NCI-H2171 treated with DMSO at 0.1 percent for 48 hours (cell line): ENCODE measurements around the gene SLC2A3.
"Not testable (repeated sequence)": the region's sequence is repeated elsewhere in the genome, so short reads cannot be mapped to it uniquely, and the experiment has no call there.

ENCODE experiments used
- DNase-seq: peaks from one replicate; lab custom pipeline; 2025; lab: John Stamatoyannopoulos, UW

SLC2A3 gene

GRCh38 chr12:7950230-7950943 lies 14.4 kb upstream of the SLC2A3 start:
- not testable (repeated sequence) for DNase-seq

GRCh38 chr12:7948589-7949260 lies 12.7 kb upstream of the SLC2A3 start:
- DNase-seq: no peak

- DNase-seq: no peak
Measured at GRCh38 chr12:7947011-7947410, 11.0 kb upstream of the SLC2A3 start.

- not testable (repeated sequence) for DNase-seq
Measured at GRCh38 chr12:7944760-7945159, 8.8 kb upstream of the SLC2A3 start.

- no peak for DNase-seq
Measured at GRCh38 chr12:7940906-7941305, 4.9 kb upstream of the SLC2A3 start.

DNA sequence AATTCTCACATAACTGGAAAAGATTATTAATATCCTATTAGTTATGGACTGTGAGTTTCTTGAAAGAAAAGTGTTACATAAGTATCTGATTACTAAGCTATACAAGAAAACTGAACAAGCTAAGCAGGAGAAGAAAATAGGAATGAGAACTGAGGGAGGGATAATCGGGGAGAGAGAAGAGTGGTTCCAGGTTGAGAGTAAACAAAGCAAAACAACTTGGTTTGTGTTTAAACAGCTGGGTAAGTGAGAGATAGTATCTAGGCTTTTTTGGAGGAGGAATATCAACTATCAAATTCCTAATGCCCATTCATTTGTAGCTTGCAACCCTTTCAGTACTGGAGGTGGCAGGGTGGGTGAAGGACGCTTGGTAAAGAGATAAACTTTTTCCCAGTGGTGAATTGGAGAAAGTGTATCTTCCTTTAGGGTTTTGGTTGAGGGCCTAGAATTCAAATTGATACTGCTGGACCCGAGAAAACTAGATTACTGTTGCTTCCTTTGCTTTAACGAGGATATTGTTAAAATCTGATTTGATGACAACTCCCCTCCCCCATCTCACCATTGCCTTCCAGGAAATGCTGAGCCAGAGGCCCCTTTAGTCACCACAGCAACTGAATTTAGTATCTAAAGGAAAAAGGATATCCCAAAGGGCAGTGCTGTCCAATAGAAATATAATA lies 2.0 kb upstream of the SLC2A3 start:
- DNase-seq: peak; percentile 93

DNA sequence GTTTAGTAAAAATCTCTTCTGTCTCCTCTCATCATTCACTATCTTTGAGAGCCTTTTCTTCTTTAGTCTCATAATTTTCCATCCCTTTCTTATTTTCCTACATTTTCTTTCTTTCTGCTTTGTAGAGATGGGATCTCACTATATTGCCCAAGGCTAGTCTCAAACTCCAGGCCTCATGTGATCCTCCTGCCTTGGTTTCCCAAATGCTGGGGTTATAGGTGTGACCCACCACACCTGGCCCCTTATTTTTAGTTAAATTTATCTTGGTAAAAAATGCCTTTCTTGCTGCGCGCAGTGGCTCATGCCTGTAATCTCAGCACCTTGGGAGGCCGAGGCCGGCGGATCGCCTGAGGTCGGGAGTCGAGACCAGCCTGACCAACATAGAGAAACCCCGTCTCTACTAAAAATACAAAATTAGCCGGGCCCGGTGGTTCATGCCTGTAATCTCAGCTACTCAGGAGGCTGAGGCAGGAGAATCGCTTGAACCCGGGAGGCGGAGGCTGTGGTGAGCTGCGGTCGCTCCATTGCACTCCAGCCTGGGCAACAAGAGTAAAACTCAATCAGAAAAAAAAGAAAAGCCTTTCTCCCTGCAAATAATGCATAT lies 996 bp downstream of the SLC2A3 start:
- DNase-seq: no peak

DNA sequence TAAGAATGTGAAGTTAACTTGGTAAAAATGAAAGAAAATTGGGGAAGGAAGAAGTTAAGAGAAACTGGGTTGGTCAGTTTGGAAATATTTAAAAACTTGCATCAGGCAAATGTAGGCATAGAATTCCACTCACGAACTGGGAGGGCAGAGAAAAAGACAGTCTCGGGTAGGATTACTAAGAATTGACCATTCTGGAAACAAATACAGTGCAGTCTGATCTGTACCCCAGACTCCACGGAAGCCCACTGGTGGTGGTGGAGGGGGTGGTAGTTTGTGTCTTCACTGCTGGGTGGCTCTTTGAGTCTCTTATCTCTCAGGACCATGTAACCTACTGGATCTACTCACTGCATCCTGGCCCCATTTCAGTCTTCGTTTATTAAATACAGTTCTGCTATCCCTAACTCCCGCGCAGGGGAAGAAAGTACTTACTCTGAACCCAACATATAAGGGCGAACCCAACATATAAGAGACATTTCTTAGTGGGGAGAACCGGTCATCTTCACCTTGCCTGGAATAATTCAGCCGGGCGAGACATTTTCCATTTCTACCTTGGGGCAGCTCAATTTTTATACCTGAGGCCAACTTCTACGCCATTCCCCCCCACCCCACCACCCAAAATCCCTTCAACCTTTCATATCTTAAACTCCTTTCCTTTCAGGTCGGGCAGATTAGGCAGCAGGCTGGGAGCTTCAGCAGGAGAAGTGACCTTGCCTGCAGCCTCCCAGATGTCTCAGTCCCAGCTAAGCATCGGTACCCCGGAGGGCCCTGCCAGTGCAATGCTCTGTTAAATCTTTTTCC lies 1.7 kb downstream of the SLC2A3 start:
- DNase-seq: no peak

- peak; percentile 99 for DNase-seq
Measured at GRCh38 chr12:7933255-7933726, 2.7 kb downstream of the SLC2A3 start.

DNA sequence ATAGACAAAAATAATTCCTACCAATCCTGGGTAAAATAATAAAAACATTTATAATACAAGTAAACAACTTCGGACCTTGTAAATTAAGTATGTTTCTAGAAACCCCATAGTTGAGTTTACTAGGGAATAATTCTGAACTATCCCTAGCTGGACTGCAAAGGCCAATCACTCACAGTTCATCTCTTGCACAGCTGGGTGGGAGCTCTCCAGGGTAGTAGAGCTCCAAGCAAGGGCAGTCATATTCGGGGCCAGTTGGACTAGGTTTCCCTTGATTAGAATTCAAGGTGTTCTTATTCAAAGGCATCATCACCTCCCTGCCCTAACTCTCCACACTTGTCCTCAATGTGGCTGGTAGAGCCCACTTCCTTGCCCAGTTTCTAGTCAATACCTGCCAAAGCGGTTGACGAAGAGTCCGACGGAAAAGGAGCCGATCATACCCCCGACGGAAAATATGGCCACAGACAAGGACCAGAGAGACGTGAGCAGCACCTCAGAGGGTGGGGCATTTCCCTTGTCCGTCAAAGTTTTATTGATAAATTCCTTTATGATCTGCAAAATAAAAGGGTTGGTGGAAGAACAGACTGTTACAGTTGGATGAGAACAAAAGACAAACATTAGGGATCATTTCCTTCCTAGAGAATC lies 3.3 kb downstream of the SLC2A3 start:
- not testable (repeated sequence) for DNase-seq

DNA sequence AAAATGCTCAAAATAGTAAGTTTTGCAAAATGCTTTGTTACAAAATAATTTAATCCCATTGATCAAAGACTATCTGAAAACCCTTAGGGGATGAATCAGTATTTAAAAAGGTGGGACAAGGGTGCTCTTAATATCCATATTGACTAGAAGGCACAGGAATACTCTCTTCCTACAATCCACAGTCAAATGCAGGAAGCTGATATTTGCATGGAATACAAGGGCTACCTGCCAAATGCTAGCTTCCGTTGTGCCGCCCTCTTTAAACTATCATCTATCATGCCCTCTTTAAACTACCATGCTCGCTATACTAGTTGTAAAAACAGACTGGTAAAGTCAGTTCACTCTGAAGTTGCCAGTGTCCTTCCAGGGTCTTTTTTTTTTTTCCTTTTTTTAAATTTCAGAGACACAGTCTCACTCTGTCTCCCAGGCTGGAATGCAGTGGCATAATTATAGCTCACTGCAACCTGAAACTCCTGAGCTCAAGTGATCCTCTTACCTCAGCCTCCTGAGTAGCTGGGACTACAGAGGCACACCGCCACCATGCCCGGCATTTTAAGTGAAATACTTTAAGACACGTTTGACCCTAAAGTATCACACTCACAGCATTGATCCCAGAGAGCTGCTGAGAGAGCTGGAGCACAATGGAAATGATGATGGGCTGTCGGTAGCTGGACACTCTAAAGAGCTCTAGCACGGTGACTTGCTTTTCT lies 6.7 kb downstream of the SLC2A3 start:
- peak; percentile 77 for DNase-seq

DNA sequence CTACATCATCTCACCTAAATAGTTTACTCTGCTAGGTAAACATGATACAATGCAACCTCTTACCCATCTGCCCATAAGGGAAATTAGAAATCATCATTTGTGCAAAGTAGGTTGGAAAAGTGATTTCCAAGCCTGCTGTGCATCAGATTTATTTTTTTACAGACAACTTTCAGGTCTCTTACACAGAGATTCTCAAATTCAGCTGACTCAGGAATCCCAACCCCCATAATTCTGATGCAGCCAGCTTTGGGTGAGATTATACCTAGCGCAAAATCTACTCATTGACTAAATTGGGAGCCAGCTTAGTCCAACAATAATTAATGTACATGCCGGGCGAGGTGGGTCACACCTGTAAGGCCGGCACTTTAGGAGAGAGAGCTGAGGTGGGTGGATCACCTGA lies 8.5 kb downstream of the SLC2A3 start:
- no peak for DNase-seq

DNA sequence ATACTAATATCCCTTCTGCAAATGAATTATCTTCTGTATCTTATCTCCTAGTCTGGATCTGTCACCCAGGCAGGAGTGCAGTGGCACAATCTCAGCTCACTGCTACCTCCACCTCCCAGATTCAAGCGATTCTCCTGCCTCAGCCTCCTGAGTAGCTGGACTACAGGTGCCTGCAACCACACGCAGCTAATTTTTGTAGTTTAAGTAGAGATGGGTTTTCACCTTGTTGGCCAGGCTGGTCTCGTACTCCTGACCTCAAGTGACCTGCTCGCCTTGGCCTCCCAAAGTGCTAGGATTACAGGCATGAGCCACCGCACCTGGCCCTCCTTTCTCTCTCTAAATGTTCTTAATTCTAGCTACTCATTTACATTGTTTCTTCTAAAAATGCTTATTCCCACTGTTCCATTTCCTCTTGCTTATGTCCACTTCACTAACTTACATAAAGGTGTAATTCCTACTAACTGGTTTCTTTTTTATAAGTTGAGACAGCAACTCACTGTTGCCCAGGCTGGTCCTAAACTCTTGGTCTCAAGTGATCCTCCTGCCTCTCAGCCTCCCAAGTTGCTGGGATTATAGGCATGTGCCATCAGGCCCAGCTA lies 9.8 kb downstream of the SLC2A3 start:
- not testable (repeated sequence) for DNase-seq

DNA sequence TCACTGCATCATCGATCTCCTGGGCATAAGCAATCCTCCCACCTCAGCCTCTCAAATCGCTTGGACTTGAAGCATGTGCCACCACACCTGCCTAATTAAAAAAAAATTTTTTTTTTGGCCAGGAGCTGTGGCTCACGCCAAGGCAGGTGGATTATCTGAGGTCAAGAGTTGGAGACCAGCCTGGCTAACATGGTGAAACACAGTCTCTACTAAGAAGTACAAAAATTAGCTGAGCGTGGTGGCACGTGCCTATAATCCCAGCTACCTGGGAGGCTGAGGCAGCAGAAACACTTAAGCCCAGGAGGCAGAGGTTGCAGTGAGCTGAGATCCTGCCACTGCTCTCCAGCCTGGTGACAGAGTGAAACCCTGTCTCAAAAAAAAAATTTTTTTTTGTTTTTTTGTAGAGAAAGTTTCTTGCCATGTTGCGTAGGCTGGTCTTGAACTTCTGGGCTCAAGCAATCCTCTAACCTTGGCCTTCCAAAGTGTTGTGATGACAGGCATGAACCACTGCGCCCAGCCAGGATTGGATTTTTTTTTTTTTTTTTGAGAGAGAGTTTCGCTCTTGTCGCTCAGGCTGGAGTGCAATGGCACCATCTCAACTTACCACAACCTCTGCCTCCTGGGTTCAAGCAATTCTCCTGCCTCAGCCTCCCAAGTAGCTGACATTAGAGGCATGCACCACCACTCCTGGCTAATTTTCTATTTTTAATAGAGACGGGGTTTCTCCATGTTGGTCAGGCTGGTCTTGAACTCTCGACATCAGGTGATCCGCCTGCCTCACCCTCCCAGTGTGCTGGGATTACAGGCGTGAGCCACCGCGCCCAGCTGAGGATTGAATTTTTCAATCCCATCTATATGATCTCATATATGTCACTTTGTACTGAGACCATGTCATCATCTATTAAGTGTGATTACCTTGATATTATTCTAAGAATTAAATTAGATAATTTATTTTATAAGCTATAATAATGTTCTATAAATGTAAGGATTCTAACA lies 12.4 kb downstream of the SLC2A3 start:
- no peak for DNase-seq

DNA sequence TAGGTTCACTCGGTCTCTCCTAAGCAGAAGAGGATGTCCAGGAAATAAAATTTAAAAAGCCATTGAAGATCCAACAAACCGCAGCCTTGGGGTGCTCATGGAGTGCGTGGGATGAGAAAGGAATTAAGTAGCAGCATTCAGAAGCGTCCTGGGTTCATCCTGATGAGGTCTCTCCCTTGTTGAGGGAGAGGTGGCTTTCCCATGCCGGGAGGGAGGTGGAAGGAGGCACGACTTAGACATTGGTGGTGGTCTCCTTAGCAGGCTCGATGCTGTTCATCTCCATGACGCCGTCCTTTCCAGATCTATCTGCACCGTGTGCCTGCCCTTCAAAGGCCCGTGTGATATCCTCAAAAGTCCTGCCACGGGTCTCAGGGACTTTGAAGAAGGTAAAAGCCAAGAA lies 14.8 kb downstream of the SLC2A3 start:
- not testable (repeated sequence) for DNase-seq

DNA sequence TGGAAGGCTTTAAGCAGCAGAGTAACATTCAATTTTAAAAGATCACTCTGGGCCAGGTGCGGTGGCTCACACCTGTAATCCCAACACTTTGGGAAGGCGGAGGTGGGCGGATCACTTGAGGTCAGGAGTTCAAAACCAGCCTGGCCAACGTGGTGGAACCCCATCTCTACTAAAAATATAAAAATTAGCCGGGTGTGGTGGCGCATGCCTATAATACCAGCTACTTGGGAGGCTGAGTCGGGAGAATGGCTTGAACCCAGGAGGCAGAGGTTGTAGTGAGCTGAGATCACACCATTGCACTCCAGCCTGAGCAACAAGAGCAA lies 17.8 kb downstream of the SLC2A3 start:
- DNase-seq: not testable (repeated sequence)

GRCh38 chr12:7917392-7918267 lies 18.4 kb downstream of the SLC2A3 start:
- DNase-seq: no peak

DNA sequence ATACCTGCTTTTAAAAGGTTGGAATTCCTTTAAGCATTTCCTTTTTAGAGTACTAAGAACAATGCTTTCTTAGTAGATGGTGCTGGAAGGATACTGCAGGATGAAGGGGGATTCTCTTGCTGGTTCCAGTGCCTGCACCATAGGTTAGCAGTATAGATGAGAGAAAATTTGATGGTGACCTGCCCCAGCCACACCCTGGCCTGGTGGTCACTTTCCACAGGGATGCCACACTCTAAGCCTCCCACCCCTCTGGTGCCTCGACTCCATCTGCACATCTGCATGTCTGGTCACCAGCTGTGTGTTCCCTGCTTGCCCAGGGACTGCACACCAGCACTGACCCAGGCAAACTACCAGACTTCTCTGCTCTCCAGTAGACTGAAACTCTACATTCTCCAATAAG lies 19.1 kb downstream of the SLC2A3 start:
- DNase-seq: no peak
